ENCODE measurements around the gene RAB11FIP5. TPM values are rescaled to one million over a fixed set of nuclear protein-coding genes. Genes with fewer than 3 reads are reported as not detected.
A peak's percentile ranks its signal among the peaks of the same experiment; 100 is the strongest.

RAB11FIP5 gene
- total RNA-seq, 1 experiment from 2014 or later: 12.9 TPM

DNA sequence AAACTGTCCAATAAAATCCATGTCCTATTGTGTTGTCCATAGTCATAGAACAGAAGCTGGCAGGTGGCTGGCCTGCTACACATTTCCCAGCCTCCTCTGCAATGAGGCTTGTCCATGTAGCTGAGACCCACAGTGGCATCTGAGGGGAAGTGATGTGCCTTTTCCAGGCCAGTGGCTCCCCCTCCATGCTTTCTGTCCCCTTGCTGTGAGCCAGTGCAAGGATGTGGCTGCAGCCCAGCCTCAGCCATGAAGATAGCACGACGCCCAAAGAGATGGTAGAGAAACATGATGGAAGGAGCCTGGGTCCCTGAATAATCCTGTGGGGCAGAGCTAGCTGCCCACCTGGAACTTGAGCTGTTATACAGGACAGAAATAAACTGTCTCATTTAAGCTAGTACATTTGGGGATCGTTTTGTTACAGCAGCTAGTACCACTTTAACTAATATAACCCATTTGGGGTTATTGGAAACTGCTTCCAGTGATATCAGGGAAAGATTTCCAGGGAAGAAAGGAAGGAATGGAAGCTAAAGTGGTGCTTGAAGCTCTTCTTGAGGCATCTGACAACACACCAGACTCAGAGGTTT lies 81.6 kb downstream of the RAB11FIP5 start:
- no peak overlapping the region for H3K4me3 ChIP-seq (ENCODE audit: low read depth, low read length, poor library complexity, severe bottlenecking)

GRCh38 chr2:73028841-73029240 lies 83.9 kb downstream of the RAB11FIP5 start:
- peaks cover 11% of the 10 kb centered on the region for H3K4me1 ChIP-seq (ENCODE audit: insufficient read depth, low read length, poor library complexity, severe bottlenecking)
- POLR2A ChIA-PET (ENCODE audit: low non-redundant PET): no interaction called here
- no TSS peak for BruUV-seq (replicated peaks)
- H3K36me3 ChIP-seq (ENCODE audit: insufficient read depth, low read length, poor library complexity, severe bottlenecking): no peaks in the 10 kb centered on the region
- no peak overlapping the region for H3K27ac ChIP-seq (ENCODE audit: low read depth, low read length, poor library complexity, severe bottlenecking)
- no peak overlapping the region for H3K4me3 ChIP-seq (ENCODE audit: low read depth, low read length, poor library complexity, severe bottlenecking)
- peak; percentile 85 for DNase-seq (ENCODE audit: low spot score)
- CTCF ChIA-PET: no interaction called here
- no peaks in the 10 kb centered on the region for H3K9me3 ChIP-seq (ENCODE audit: low read depth, low read length, poor library complexity, severe bottlenecking)
- intact Hi-C loops (cut with micrococcal nuclease; ENCODE audit: unreplicated experiment): no loop called here
- no peaks in the 10 kb centered on the region for H3K27me3 ChIP-seq (replicated peaks; ENCODE audit: insufficient read depth, low read depth, low read length, poor library complexity)
- no peak for TF ChIP-seq EZH2 (IDR thresholded peaks at IDR 0.05; ENCODE audit: borderline replicate concordance, low read depth, low read length, poor library complexity, severe bottlenecking)
- no peak for TF ChIP-seq CTCF (conservative IDR thresholded peaks at IDR 0.05; ENCODE audit: low read depth, low read length)

More for the DNA sequence above, 81.6 kb downstream of the RAB11FIP5 start:
- intact Hi-C loops (cut with micrococcal nuclease; ENCODE audit: unreplicated experiment): no loop called here
- POLR2A ChIA-PET (ENCODE audit: low non-redundant PET): no interaction called here
- Histone ChIP-seq H3K9me3 (ENCODE audit: low read depth, low read length, poor library complexity, severe bottlenecking) (no peaks in the 10 kb centered on the region), H3K36me3 (ENCODE audit: insufficient read depth, low read length, poor library complexity, severe bottlenecking) (no peaks in the 10 kb centered on the region), H3K27ac (ENCODE audit: low read depth, low read length, poor library complexity, severe bottlenecking) (no peak overlapping the region), H3K27me3 (replicated peaks; ENCODE audit: insufficient read depth, low read depth, low read length, poor library complexity) (no peaks in the 10 kb centered on the region), H3K4me1 (ENCODE audit: insufficient read depth, low read length, poor library complexity, severe bottlenecking) (peaks cover 11% of the 10 kb centered on the region)
- DNase-seq (ENCODE audit: low spot score): no peak
- BruUV-seq (replicated peaks): no TSS peak
- TF ChIP-seq CTCF (conservative IDR thresholded peaks at IDR 0.05; ENCODE audit: low read depth, low read length): no peak
- no peak for TF ChIP-seq EZH2 (IDR thresholded peaks at IDR 0.05; ENCODE audit: borderline replicate concordance, low read depth, low read length, poor library complexity, severe bottlenecking)
- CTCF ChIA-PET: interaction anchor here (1.2 kb wide), 1 partner anchor 58 kb away, joined by 4 read pairs; no protein-coding TSS in a partner anchor

DNA sequence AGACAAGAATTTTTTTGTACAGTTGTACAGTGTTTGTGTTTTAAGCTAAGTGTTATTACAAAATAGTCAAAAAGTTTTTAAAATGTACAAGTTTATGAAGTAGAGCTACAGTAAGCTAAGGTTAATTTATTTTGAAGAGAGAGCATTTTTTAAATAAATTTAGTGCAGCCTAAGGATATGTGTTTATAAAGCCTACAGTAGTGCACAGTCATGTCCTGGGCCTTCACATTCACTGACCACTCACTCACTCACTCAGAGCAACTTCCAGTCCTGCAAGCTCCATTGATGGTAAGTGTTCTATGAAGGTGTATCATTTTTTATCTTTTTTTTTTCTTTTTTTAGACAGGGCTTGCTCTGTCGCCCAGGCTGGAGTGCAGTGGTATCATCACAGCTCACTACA lies 85.4 kb downstream of the RAB11FIP5 start:
- DNase-seq (ENCODE audit: low spot score): no peak
- Histone ChIP-seq H3K36me3 (ENCODE audit: insufficient read depth, low read length, poor library complexity, severe bottlenecking) (no peaks in the 10 kb centered on the region), H3K4me3 (ENCODE audit: low read depth, low read length, poor library complexity, severe bottlenecking) (no peak overlapping the region), H3K27me3 (replicated peaks; ENCODE audit: insufficient read depth, low read depth, low read length, poor library complexity) (no peaks in the 10 kb centered on the region), H3K4me1 (ENCODE audit: insufficient read depth, low read length, poor library complexity, severe bottlenecking) (peaks cover 11% of the 10 kb centered on the region), H3K9me3 (ENCODE audit: low read depth, low read length, poor library complexity, severe bottlenecking) (no peaks in the 10 kb centered on the region), H3K27ac (ENCODE audit: low read depth, low read length, poor library complexity, severe bottlenecking) (no peak overlapping the region)
- intact Hi-C loops (cut with micrococcal nuclease; ENCODE audit: unreplicated experiment): no loop called here
- ChIA-PET CTCF (interaction anchor here (0.6 kb wide), 1 partner anchor 31 kb away, joined by 3 read pairs; no protein-coding TSS in a partner anchor), POLR2A (ENCODE audit: low non-redundant PET) (no interaction called here)
- no TSS peak for BruUV-seq (replicated peaks)
- TF ChIP-seq EZH2 (IDR thresholded peaks at IDR 0.05; ENCODE audit: borderline replicate concordance, low read depth, low read length, poor library complexity, severe bottlenecking): no peak
- TF ChIP-seq CTCF (conservative IDR thresholded peaks at IDR 0.05; ENCODE audit: low read depth, low read length): no peak
